ENCODE data around the gene ADCY4.
A peak's percentile ranks its signal among the peaks of the same experiment; 100 is the strongest.

The ADCY4 gene

DNA sequence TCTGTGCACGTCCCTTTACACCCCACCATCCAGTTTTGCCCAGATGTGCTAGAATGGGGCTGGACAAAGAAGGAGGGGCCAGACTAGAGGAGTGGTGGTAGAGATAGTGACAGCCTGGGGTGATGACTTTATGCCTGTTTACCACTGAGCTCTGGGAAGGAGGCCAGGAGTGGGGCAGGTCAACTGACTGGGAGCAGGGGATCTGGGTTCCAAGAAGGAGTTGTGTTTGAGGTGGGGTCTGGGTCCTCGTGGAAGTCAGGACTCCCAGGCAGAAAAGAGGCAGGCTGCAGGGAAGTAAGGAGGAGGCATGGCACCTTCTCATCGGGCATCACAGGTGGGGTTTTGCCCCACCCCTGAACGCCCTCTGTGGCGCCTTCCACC, 24.6 kb downstream of the ADCY4 start:
- peaks cover 13 to 14% of the 10 kb centered on the region in 2 donors for H3K36me3 ChIP-seq (ENCODE audit: control insufficient read depth in 1 of 2, insufficient read depth in 2 of 2, low read length in 2 of 2)
- peak overlapping the region; percentile 71 for H3K27ac ChIP-seq (ENCODE audit: low read depth, low read length)
- H3K4me1 ChIP-seq (ENCODE audit: control insufficient read depth in 1 of 2, insufficient read depth in 2 of 2, low read length in 2 of 2) = peaks cover 55 to 81% of the 10 kb centered on the region in 2 donors
- peaks cover 0 to under 1% of the 10 kb centered on the region in 2 donors for H3K27me3 ChIP-seq (ENCODE audit: control insufficient read depth in 1 of 2, insufficient read depth in 2 of 2, low read length in 2 of 2)
- H3K9me3 ChIP-seq (ENCODE audit: control insufficient read depth in 1 of 2, low read length in 2 of 2) = no peaks in the 10 kb centered on the region
- H3K4me3 ChIP-seq (ENCODE audit: low read depth in 1 of 2, low read length in 2 of 2) = peak overlapping the region; percentile 59 to 69
- peak overlapping the region; percentile 55 to 61 for H3K9ac ChIP-seq (ENCODE audit: low read depth in 1 of 2, low read length in 2 of 2)

DNA sequence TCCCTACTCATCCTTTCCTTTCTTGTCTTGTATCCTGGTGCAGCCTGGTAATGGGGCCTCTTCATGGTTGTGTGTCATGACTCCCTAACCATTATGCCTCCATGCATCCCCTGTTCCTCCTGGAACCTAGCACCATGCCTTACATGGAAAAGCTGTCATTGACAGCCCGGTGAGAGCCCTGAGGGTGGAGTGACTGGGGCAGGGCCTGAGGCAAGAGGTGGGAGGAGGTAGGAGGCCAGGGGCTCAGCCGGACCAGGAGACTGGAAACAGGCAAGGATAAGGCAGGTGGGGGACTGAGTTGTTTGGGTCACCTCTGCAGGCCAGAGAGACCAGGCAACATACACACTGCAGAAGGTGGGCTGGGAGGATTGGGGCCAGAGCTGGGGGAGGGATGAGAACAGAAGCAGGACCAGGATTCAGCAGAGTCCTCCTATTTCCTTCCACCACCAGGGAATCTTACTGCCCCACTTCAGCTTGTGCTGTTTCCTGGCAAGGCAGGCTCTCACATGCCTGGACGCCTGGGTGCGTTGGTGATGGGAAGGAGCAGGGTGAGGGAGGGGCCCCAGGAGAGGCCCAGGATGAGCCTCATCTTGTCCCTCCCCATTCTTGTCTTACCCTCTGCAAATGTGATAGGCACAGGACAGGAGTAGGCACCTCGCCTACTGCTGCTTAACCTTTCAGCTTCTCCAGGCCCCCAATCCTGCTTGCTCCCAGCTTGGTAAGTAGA, 25.2 kb downstream of the ADCY4 start, which contains the start of gene LTB4R2:
TSS of gene LTB4R2 (plus strand) at position 603 of the 727 bp plus-strand sequence. CDS start 525 bp downstream, outside the sequence.
- H3K27me3 ChIP-seq (ENCODE audit: control insufficient read depth in 1 of 2, insufficient read depth in 2 of 2, low read length in 2 of 2) = no peaks in the 10 kb centered on the region
- no peaks in the 10 kb centered on the region for H3K9me3 ChIP-seq (ENCODE audit: control insufficient read depth in 1 of 2, low read length in 2 of 2)
- H3K27ac ChIP-seq (ENCODE audit: low read depth, low read length) = peak within 1 kb of the TSS; percentile 71
- peaks cover 18 to 20% of the 10 kb centered on the region in 2 donors for H3K36me3 ChIP-seq (ENCODE audit: control insufficient read depth in 1 of 2, insufficient read depth in 2 of 2, low read length in 2 of 2)
- H3K9ac ChIP-seq (ENCODE audit: low read depth in 1 of 2, low read length in 2 of 2) = peak within 1 kb of the TSS; percentile 55 to 61
- peaks cover 50 to 77% of the 10 kb centered on the region in 2 donors for H3K4me1 ChIP-seq (ENCODE audit: control insufficient read depth in 1 of 2, insufficient read depth in 2 of 2, low read length in 2 of 2)
- peak within 1 kb of the TSS; percentile 59 to 69 for H3K4me3 ChIP-seq (ENCODE audit: low read depth in 1 of 2, low read length in 2 of 2)

DNA sequence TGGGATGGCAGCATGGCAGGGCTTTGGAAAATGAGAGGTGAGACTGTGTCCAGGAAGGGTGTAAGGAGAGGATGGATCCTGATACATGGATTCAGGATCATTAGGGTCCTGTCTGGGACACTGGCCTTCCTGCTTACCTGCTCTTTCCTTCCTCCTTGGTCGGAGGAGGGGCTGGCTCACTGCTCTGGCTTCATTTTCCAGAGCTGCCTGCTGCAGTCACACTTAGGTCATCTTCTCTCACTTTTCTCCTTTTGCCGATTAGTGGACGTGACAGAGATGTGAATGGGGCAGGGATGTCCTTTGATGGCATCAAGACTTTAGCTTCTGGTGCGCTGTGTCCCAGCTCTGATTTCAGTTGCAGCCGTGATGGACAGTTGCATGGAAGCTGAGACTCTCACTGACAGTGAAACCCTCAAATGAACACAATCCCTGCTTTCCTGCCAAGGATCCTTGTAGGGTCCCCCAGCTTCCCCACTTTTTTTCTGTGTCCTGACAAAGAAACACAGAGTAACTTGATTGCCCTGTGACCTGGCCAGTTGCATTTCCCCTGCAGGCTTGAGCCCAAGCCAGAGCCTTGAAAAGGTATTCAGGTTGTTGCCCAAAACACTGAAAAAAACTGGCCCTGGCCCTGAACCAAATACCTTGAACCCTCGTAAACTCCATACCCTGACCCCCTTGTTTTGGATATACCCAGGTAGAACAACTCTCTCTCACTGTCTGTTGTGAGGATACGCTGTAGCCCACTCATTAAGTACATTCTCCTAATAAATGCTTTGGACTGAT, 26.3 kb downstream of the ADCY4 start:
- Histone ChIP-seq H3K4me1 (ENCODE audit: control insufficient read depth in 1 of 2, insufficient read depth in 2 of 2, low read length in 2 of 2) (peaks cover 47 to 76% of the 10 kb centered on the region in 2 donors), H3K4me3 (ENCODE audit: low read depth in 1 of 2, low read length in 2 of 2) (peak overlapping the region in 1 of 2 donors; percentile 70), H3K36me3 (ENCODE audit: control insufficient read depth in 1 of 2, insufficient read depth in 2 of 2, low read length in 2 of 2) (peaks cover 30 to 31% of the 10 kb centered on the region in 2 donors), H3K9ac (ENCODE audit: low read depth in 1 of 2, low read length in 2 of 2) (peak overlapping the region; percentile 22 to 55), H3K27me3 (ENCODE audit: control insufficient read depth in 1 of 2, insufficient read depth in 2 of 2, low read length in 2 of 2) (no peaks in the 10 kb centered on the region), H3K27ac (ENCODE audit: low read depth, low read length) (no peak overlapping the region), H3K9me3 (ENCODE audit: control insufficient read depth in 1 of 2, low read length in 2 of 2) (no peaks in the 10 kb centered on the region)

DNA sequence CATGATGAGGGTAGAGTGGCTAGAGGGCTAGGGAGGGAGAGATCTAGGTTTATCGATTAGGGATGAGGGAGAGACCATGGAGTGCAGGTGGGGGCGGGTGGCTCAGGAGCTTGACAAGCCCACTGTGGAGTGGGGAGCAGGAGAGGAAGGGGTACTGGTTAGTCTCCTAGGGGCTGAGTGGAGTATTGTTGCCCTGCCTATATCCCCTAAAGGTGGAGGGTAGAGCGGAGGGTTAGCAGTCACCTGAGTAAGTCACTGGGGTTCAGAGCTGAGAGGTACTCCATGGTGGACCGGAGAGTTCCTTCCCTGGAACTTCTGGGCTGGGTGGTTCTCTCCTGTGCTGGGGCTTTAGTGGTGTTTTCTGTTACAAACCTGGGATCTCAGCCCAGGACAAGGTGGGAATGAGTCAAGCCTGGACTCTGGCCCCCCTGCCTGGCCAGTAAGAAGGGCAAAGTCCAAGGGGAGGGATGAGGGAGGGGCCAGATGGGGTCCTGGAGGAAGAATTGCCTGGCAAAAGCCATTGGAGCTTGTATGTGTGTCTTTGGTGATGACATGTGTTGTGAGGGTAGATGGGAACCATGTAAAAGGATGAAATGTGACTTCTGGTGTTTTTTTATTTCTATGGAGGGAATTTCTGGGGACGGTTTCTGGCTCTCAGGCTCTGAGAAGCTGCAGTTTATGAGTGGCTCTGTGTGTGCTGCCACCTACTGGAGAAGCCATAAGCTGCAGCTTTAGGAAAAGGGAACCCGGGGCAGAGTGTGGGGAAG, 27.1 kb downstream of the ADCY4 start, which contains the start of gene CIDEB:
TSS of gene CIDEB (minus strand) at position 403 of the 767 bp plus-strand sequence. CDS start at position 284, 119 bp downstream.
- Histone ChIP-seq H3K9ac (ENCODE audit: low read depth in 1 of 2, low read length in 2 of 2) (peak within 1 kb of the TSS; percentile 55 to 71), H3K27ac (ENCODE audit: low read depth, low read length) (peak within 1 kb of the TSS; percentile 74), H3K36me3 (ENCODE audit: control insufficient read depth in 1 of 2, insufficient read depth in 2 of 2, low read length in 2 of 2) (peaks cover 32 to 37% of the 10 kb centered on the region in 2 donors), H3K27me3 (ENCODE audit: control insufficient read depth in 1 of 2, insufficient read depth in 2 of 2, low read length in 2 of 2) (no peaks in the 10 kb centered on the region), H3K4me1 (ENCODE audit: control insufficient read depth in 1 of 2, insufficient read depth in 2 of 2, low read length in 2 of 2) (peaks cover 50 to 76% of the 10 kb centered on the region in 2 donors), H3K9me3 (ENCODE audit: control insufficient read depth in 1 of 2, low read length in 2 of 2) (no peaks in the 10 kb centered on the region), H3K4me3 (ENCODE audit: low read depth in 1 of 2, low read length in 2 of 2) (peak within 1 kb of the TSS; percentile 65 to 70)

DNA sequence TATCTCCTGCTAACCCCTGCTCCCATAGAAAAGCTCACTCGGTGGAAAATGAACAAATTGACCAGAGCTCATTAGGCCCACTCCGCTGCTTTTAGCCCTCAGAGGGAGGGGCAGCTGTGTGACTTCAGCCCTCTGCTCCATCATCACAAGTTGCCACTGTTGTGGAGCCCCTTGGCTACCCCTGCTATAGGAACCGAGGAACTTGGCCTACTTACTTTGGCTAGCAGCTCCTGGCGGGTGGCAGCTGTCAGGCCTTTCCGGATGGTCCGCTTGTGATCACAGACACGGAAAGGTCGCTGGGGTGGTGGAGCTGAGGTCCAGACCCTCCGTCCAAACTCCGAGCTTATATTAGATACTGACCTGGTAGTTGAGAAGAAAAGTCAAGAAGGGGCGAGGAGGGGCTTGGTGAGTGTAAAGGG, 27.7 kb downstream of the ADCY4 start:
- H3K9me3 ChIP-seq (ENCODE audit: control insufficient read depth in 1 of 2, low read length in 2 of 2) = no peaks in the 10 kb centered on the region
- peak overlapping the region; percentile 65 to 70 for H3K4me3 ChIP-seq (ENCODE audit: low read depth in 1 of 2, low read length in 2 of 2)
- peak overlapping the region; percentile 74 for H3K27ac ChIP-seq (ENCODE audit: low read depth, low read length)
- H3K9ac ChIP-seq (ENCODE audit: low read depth in 1 of 2, low read length in 2 of 2) = peak overlapping the region; percentile 55 to 71
- H3K4me1 ChIP-seq (ENCODE audit: control insufficient read depth in 1 of 2, insufficient read depth in 2 of 2, low read length in 2 of 2) = peaks cover 56 to 78% of the 10 kb centered on the region in 2 donors
- no peaks in the 10 kb centered on the region for H3K27me3 ChIP-seq (ENCODE audit: control insufficient read depth in 1 of 2, insufficient read depth in 2 of 2, low read length in 2 of 2)
- H3K36me3 ChIP-seq (ENCODE audit: control insufficient read depth in 1 of 2, insufficient read depth in 2 of 2, low read length in 2 of 2) = peaks cover 36 to 43% of the 10 kb centered on the region in 2 donors

DNA sequence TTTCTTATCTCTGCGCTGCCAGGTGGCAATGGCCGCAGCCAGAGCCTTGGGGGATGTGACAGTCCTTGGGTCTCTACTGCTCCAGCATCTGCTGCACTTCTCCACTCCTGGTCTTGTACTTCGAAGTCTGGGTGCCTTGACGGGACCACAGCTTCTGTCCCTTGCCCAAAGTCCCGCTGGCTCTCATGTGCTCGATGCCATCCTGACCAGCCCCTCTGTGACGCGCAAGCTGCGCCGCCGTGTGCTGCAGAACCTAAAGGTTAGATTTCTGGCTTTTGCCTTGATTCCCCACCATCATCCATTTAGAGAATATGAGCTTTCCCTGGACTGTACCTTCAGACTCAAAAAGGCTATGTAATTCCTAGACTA, 30.9 kb downstream of the ADCY4 start:
- H3K9me3 ChIP-seq (ENCODE audit: control insufficient read depth in 1 of 2, low read length in 2 of 2) = no peaks in the 10 kb centered on the region
- no peaks in the 10 kb centered on the region for H3K27me3 ChIP-seq (ENCODE audit: control insufficient read depth in 1 of 2, insufficient read depth in 2 of 2, low read length in 2 of 2)
- peaks cover 45 to 54% of the 10 kb centered on the region in 2 donors for H3K36me3 ChIP-seq (ENCODE audit: control insufficient read depth in 1 of 2, insufficient read depth in 2 of 2, low read length in 2 of 2)
- no peak overlapping the region for H3K4me3 ChIP-seq (ENCODE audit: low read depth in 1 of 2, low read length in 2 of 2)
- peak overlapping the region in 1 of 2 donors; percentile 8 for H3K9ac ChIP-seq (ENCODE audit: low read depth in 1 of 2, low read length in 2 of 2)
- H3K27ac ChIP-seq (ENCODE audit: low read depth, low read length) = peak overlapping the region; percentile 57
- peaks cover 54 to 74% of the 10 kb centered on the region in 2 donors for H3K4me1 ChIP-seq (ENCODE audit: control insufficient read depth in 1 of 2, insufficient read depth in 2 of 2, low read length in 2 of 2)

DNA sequence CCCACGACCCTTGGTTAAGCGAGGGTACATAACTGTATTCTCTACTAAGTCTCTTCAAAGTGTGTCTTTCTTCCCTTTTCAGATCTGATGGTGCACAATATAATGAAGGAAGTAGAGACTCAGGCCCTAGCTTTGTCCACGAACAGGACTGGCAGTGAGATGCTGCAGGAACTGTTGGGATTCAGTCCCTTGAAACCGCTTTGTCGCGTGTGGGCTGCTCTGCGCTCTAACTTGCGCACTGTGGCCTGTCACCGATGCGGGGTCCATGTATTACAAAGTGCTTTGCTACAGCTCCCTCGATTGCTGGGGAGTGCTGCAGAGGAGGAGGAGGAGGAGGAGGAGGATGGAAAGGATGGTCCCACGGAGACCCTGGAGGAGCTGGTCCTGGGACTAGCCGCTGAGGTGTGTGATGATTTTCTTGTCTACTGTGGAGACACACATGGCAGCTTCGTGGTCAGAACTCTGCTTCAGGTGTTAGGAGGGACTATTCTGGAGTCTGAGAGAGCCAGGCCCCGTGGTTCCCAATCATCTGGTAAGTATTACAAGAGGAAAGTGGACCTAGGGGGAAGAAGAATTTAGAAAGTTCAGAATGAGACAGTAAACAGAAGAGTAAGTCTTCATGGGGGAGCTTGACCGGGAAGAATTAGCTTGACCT, 34.4 kb downstream of the ADCY4 start:
- Histone ChIP-seq H3K4me1 (ENCODE audit: control insufficient read depth in 1 of 2, insufficient read depth in 2 of 2, low read length in 2 of 2) (peaks cover 60 to 70% of the 10 kb centered on the region in 2 donors), H3K9me3 (ENCODE audit: control insufficient read depth in 1 of 2, low read length in 2 of 2) (no peaks in the 10 kb centered on the region), H3K4me3 (ENCODE audit: low read depth in 1 of 2, low read length in 2 of 2) (peak overlapping the region; percentile 85 to 93), H3K36me3 (ENCODE audit: control insufficient read depth in 1 of 2, insufficient read depth in 2 of 2, low read length in 2 of 2) (peaks cover 46 to 56% of the 10 kb centered on the region in 2 donors), H3K27me3 (ENCODE audit: control insufficient read depth in 1 of 2, insufficient read depth in 2 of 2, low read length in 2 of 2) (no peaks in the 10 kb centered on the region), H3K9ac (ENCODE audit: low read depth in 1 of 2, low read length in 2 of 2) (peak overlapping the region; percentile 97 to 99), H3K27ac (ENCODE audit: low read depth, low read length) (peak overlapping the region; percentile 71)

DNA sequence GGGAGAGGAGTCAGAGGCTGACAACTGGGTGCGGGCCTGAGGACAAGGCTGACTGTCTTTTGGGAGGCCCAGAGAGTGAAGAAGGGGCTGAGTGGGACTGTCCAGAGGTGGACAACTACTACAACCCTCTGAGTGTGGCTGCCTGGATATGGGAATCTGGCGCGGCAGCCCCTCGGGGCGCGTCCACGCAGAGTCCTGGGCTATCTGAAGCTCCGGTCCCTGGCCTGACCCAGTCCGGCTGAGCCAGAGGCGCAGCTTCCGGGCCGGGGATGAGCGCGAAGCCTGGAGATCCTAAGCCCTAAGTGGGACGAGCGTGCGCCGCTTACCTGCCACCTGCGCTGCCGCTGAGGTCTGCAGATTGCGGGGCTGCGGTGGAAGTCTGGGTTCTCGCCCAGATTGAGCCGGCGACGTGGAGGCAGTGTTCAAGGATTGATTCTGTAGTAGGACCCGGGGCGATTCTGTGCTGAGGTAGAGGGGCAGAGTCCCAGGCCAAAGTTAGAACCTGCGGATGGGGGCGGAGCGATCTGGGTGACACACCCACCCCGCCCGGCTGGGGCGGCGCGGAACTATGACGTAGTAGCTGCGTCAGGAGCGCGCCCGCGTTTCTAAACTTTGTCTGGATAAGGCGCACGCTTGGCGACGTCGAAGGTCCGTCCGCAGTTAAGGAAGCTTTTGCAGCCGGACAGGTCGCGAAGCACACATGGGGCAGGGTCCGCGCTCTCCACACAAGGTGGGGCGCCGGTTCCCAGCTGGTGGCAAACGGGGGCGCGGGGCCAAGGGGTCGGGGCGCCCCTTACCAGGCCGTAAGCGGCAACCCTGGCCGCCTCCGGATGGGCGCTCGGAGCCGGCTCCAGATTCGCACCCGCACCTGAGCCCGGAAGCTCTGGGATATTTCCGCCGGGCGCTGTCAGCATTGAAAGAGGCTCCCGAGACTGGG, 35.3 kb downstream of the ADCY4 start, which contains the start of the genes DHRS1 and NOP9:
TSS of gene DHRS1 (minus strand) at position 526 of the 937 bp plus-strand sequence. CDS start 674 bp downstream, outside the sequence.
TSS of gene NOP9 (plus strand) at position 596 of the 937 bp plus-strand sequence. CDS start at position 701, 105 bp downstream.
- Histone ChIP-seq H3K4me3 (ENCODE audit: low read depth in 1 of 2, low read length in 2 of 2) (peak within 1 kb of the TSS; percentile 85 to 93), H3K27ac (ENCODE audit: low read depth, low read length) (peak within 1 kb of the TSS; percentile 90), H3K36me3 (ENCODE audit: control insufficient read depth in 1 of 2, insufficient read depth in 2 of 2, low read length in 2 of 2) (peaks cover 38 to 51% of the 10 kb centered on the region in 2 donors), H3K9ac (ENCODE audit: low read depth in 1 of 2, low read length in 2 of 2) (peak within 1 kb of the TSS; percentile 97 to 99), H3K9me3 (ENCODE audit: control insufficient read depth in 1 of 2, low read length in 2 of 2) (no peaks in the 10 kb centered on the region), H3K27me3 (ENCODE audit: control insufficient read depth in 1 of 2, insufficient read depth in 2 of 2, low read length in 2 of 2) (no peaks in the 10 kb centered on the region), H3K4me1 (ENCODE audit: control insufficient read depth in 1 of 2, insufficient read depth in 2 of 2, low read length in 2 of 2) (peaks cover 60 to 64% of the 10 kb centered on the region in 2 donors)
